HG02610 (cell line): ENCODE results near the gene SATB1.

ENCODE experiments used
- ATAC-seq: cut with Tn5 transposase; IDR thresholded peaks from one replicate; pipeline ENCODE4 v1.9.1; 2021; ENCODE audit warnings: mild to moderate bottlenecking, moderate library complexity; ENCODE audit not compliant: unreplicated experiment

The SATB1 gene

GRCh38 chr3:18402239-18402799, 22.8 kb downstream of the SATB1 start:
- no peak for ATAC-seq

GRCh38 chr3:18401300-18401961, 23.7 kb downstream of the SATB1 start:
- no peak for ATAC-seq

- no peak for ATAC-seq
These were observed 26.7 kb downstream of the SATB1 start for GRCh38 chr3:18398448-18398847.

GRCh38 chr3:18396428-18396827, 28.7 kb downstream of the SATB1 start:
- ATAC-seq, result no peak

GRCh38 chr3:18394384-18394995, 30.6 kb downstream of the SATB1 start:
- ATAC-seq, result no peak

GRCh38 chr3:18393906-18394305, 31.2 kb downstream of the SATB1 start:
- no peak for ATAC-seq

- ATAC-seq, result no peak
These were observed 35.0 kb downstream of the SATB1 start for GRCh38 chr3:18390024-18390660.

GRCh38 chr3:18389108-18389733, 35.9 kb downstream of the SATB1 start:
- ATAC-seq, result no peak

- ATAC-seq, result no peak
These were observed 38.8 kb downstream of the SATB1 start for GRCh38 chr3:18386274-18386890.

- ATAC-seq, result no peak
These were observed 39.4 kb downstream of the SATB1 start for GRCh38 chr3:18385706-18386105.

GRCh38 chr3:18382760-18383369, 42.3 kb downstream of the SATB1 start:
- no peak for ATAC-seq

GRCh38 chr3:18379647-18380046, 45.5 kb downstream of the SATB1 start:
- ATAC-seq, result no peak

GRCh38 chr3:18378218-18378617, 46.9 kb downstream of the SATB1 start:
- ATAC-seq, result no peak

GRCh38 chr3:18376682-18377081, 48.5 kb downstream of the SATB1 start:
- ATAC-seq, result no peak

- no peak for ATAC-seq
These were observed 52.2 kb downstream of the SATB1 start for GRCh38 chr3:18372786-18373405.

- ATAC-seq, result no peak
These were observed 54.5 kb downstream of the SATB1 start for GRCh38 chr3:18370672-18371071.

- ATAC-seq, result no peak
These were observed 55.5 kb downstream of the SATB1 start for GRCh38 chr3:18369551-18370185.

- no peak for ATAC-seq
These were observed 58.9 kb downstream of the SATB1 start for GRCh38 chr3:18366258-18366657.

- no peak for ATAC-seq
These were observed 61.8 kb downstream of the SATB1 start for GRCh38 chr3:18363338-18363737.

- ATAC-seq, result no peak
These were observed 67.4 kb downstream of the SATB1 start for GRCh38 chr3:18357747-18358146.
